T follicular helper cell (primary cell): ENCODE data around the gene ARHGAP32.
"Not testable (repeated sequence)": the region's sequence is repeated elsewhere in the genome, so short reads cannot be mapped to it uniquely, and the experiment has no call there.

Experiments
- DNase-seq: peaks from one replicate; pipeline ENCODE4 v3.0.0-alpha.2; 2020; ENCODE audit warnings: low read depth

The ARHGAP32 gene

DNA sequence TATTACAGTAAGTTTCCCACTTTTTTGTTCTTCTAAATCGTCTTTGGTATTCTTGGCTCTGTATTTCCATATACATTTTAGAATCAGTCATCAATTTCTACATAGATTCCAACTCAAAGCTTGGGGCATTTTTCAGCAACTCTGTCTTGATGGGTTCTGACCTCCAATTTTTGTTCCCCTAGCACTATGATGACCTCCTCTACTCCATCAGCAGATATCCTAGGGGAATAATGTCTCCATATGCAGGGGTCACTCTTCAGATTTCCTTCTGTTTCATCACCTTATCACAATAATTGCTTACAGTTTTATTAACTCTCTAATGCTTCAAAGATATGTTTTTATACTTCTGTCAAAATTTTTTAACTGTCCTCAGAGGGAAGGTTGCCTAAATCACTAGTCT is 158.1 kb downstream of the ARHGAP32 start:
- no peak for DNase-seq

DNA sequence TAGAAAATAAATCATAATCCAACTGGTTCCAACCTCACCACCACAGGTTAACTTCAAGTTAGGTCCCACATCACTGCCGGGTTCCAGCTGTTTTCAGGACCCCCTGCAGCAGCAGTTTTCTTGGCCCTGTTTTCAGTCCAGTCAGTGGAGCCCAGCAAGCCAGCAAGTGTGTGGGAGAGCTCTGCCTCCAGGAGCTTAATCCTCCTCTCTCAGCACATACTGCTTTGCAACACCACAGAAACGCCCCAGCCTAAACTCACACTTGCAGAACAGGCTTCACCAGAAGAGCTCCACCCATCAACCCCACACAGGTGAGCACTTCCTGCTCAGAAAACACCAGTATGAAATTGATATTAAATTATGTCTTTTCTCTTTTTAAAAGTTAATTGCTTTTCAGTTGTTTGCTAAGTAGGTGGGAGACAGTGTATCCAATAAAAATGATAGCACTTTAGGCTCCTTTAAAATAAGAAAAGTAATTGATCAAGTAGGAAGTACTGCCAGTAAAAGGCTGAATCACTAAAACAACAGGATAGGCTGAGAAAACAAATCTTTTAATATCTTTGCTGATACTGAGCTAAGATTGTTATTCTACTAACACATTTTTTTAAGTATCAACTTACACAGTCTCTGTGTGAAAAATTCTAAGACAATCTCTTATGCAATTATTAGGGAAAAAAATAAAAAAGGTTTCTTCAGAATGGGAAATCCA is 168.0 kb downstream of the ARHGAP32 start:
- DNase-seq = no peak

DNA sequence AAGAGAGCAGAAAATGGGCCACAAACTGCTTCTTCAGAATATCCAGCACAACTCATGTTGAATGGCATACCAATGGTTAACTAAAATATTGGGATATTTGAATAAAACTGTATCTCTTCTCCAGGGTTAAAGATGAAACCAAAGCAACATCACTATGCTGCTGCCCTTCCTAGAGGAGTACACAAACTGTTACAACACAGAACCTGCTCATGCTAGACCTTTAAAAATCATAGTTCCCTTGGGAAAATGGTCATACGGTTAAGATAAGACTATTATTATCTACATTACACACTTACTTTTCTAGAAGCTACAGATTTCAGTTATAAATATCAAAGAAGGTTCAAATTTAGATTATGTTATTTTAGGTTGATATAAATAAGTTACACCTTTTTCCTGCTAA is 170.8 kb downstream of the ARHGAP32 start:
- DNase-seq = no peak

DNA sequence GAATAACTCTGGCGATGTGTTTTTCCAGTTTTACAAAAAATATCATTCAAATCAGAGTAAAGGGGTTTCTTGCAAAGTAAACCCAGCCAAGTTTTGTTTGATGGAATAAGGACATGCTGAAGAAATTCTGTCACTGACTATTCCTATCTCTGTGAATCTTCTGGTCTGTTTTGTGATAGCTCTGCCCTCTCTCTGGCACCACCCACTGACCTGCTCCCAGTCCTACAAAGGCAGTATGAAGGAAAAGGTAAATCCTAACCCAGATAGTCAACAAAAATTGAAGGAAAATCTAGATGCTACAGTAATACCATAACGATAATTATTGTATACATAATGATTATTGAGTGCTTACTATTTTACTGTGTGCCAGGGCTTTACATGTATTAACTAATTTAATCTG is 173.1 kb downstream of the ARHGAP32 start:
- DNase-seq = no peak

DNA sequence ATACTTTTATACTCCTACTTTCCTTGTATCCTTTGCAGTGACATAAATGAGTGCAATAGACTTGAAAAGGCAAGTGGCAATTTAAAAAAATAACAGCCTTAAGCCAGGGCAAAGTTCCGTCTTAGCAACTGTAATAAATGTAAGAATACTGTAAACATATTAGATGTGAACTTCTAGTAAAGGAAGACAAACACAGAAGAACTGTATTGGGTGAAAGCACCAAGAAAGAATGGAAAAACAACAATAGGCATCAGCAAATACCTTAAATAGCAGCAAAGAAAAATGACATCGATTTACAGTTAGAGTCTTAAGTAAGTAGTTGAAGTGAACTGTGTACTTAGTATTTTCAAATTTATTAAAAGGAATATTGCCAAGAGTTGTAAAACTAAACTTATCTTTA is 174.0 kb downstream of the ARHGAP32 start:
- DNase-seq = no peak

DNA sequence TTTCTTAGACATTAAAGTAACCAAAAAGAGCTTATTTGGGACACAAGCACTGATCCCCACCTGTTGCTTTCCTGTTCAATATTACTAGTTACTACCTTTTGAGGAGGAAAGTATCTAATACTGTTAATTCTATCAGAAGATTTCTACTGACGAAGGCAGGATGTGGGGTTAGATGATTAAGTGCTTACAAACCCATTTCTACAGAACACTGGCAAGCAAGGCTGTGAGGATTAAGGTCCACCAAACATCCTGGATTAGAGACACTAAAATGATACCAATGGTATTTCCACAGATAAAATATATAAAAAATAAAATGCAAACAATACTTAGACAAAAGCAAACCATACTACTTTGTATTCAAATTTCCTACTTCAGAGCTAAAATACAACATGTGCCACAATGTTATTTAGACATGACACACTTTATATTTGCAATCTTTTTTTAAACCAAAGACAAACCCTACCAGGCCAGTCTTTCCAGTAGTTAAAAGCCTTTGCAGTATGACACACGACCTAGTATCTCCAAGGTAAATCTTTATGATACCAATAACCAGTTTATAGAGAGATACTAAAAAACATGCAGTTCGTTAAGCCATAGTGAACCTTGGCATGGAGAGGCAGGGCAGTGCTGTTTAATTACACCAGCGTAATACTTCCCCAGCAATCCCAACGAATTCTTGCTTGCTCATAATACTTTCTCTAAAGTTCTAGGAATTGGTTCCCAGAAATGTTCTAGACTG is 178.2 kb downstream of the ARHGAP32 start:
- no peak for DNase-seq

DNA sequence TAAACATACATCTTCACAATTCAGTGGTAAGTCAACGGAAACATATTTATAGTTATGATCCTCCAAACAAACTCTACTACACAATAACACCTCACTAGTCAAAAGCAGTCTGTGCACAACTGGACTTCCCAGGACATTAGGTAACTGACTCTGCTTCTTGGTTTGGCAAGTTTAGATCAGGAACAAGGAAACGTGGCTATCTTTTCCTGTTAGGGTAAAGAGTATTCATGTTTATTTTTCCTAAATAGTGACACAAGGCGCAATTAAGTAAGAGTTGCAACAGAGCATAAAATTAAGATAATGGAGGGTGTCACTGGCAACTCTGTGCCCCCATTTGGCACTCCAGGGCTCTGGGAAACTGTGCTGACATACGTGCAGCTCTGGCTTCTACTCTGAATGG is 179.2 kb downstream of the ARHGAP32 start:
- DNase-seq = no peak

DNA sequence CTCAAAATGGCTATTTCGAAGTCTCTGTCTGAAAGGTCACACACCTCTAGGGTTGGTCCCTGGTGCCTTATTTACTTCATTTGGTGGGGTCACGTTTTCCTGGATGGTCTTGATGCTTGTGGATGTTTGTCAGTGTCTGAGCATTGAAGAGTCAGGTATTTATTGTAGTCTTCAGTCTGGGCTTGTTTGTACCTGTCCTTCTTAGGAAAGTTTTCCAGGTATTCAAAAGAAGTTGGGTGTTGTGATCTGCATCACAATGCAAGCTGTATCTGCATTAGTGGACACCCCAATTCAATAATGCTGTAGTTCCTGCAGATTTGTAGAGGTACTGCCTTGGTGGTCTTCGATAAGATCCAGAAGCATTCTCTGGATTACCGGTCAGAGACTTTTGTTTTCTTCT is 186.0 kb downstream of the ARHGAP32 start:
- DNase-seq = no peak

DNA sequence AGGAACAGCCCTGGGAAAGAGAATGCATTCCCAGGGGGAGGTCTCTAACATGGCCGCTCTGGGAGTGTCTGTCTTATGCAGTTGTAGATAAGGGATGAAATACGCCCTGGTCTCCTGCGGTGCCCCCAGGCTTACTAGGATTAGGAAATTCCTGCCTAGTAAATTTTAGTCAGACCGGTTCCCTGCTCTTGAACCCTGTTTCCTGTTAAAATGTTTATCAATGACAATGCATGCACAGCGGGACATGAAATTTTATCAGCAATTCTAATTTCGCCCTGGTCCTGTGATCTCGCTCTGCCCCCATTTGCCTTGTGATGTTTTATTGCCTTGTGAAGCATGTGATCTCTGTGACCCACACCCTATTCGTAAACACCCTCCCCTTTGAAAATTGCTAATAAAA is 193.0 kb downstream of the ARHGAP32 start:
- DNase-seq = not testable (repeated sequence)

DNA sequence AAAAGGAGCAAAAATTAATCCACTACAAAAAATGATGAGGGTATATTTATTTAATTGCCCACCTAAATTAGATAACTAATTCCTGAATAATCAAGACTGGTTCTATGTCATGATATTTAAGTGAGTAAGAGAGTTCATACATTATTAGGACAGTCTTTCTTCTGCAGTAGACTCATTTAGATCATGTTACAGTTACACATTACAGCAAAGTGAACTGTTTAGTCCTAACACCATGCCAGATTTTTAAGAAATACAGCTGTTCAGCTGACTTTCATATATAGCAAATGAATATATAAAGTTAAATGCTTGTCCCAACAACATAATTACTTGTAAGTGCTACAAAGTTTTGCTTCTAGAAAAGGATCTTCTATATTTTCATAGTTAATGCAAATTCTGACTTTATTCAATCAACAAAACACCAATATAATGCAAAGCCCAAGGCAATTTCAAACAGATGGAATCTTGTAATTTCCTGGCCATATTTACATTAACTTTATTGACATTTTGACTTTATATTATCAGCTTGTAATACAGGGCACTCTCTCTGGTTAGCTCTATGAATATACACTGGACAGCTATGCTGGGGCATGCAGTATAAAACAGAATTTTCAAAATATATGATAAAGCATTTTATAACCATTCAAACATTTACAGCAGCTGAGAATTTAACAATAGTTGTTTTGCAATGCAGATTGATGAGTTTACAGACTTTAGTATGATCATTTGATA is 203.7 kb downstream of the ARHGAP32 start:
- no peak for DNase-seq

DNA sequence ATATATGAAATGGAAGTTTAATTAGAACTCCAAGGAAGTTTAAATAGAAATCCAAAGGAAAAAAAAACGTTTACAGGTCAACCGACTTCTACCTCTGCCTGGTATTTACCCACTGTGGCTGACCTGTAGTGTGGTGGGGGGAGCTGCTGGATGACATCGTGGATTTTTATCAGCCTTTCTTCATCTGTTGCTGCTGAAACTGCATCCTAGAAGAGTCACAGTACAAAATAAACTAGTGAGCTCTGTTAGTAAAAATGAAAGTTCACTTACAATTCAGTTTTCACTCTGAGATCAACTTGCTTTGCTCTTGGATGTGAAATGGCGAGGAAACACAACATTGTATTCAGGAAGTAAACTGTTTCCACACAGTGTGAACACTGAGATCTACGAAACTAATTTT is 206.2 kb downstream of the ARHGAP32 start:
- DNase-seq = no peak

DNA sequence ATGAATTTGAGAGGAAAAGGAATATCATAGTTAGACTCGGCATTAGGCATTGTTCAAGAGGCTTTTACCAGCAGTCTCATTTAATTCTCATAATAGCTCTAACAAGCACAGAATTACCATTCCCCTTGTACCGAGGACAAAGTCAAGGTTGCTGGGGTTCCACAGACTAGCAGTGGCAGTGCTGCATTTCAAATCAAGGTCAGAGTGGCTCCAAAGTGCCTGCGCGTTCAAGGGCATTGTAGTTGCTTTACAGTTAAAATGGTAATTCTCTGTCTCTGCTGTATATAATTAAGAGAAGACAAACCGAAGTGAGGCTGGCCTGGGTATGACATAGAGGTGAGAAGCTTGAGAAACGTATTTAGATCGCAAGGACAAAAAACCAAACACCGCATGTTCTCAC is 209.1 kb downstream of the ARHGAP32 start:
- DNase-seq = no peak

DNA sequence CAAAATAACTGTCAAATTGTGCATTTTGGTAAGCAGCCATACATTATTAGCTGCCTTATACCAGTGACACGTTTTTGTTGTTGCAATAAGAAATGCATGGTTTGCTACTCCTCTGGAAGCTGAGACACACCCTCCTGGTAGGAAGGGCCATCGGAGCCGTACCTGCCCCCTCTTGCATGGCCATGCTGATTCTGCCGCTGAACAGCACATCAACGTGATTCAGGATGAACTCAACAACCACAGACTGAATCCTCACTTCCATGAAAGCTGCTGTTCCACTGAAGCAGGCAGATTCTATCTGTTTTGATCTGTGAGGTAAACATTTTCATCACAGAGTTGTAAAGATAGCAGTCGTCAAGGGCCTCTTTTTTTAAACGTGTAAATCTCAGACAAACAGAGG is 210.9 kb downstream of the ARHGAP32 start:
- no peak for DNase-seq

DNA sequence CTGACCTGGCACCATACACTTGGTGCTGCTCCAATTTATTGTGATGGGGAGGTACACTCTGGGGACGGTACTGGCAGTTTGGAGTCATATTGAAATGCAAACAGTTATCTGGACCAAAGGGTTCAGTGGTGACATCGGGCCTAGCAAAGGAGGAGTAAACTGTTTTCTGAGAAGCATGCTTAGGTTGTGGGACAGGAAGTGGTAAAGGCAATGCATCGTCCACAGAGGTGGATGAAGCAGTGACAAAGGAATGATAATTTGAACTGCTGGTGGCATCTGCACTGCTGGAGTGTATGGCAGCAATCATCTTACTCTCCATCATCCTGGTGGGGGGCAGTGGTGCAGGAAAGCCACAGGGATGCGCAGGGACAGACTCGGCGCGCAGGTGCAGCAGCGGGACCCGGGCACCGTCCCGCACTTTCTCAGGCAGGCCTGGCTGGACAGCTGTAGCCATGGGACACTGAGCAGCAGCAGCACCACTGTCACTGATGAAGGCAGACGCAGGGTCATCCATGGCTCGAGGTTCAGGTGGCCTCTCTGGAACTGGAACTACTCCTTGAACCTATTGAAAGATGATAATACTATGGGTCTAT is 221.4 kb downstream of the ARHGAP32 start:
- no peak for DNase-seq

DNA sequence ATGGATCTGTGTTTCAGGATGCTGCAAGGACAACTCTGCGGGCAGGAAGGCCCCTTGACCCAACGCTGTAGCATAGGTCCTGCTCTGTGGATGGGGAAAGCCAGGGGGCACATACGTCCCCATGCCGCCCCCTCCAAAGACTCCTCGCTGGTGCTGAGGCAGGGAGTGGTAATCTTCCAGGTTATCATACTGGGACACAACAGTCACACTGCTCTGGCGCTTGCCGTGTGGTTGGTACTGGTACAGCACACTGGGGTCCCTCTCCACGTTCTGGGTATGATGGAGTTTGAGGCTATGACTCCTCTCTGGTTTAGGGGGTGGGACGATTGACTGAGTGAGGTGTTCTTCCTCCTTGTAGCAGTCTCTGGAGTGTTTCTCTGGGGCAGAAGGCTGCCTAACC is 223.2 kb downstream of the ARHGAP32 start:
- DNase-seq = no peak

DNA sequence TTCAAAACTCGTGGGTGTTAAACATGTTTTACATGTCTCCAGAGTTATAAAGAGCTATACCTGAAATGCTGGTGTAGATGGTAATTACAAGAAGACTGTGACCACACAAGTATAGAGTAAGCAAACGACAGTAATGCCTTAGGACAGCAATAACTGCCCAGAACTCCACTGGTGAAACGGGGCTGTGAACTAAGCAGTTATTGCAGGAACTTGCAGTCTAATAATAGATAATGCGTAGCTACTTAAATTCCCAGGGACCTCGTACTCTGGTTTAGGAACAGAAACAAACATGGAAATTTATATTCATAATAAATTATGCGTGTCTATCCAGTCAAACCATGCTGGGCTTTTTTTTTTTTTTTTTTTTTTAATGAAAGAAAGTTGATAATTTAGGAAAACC is 224.5 kb downstream of the ARHGAP32 start:
- DNase-seq = no peak

DNA sequence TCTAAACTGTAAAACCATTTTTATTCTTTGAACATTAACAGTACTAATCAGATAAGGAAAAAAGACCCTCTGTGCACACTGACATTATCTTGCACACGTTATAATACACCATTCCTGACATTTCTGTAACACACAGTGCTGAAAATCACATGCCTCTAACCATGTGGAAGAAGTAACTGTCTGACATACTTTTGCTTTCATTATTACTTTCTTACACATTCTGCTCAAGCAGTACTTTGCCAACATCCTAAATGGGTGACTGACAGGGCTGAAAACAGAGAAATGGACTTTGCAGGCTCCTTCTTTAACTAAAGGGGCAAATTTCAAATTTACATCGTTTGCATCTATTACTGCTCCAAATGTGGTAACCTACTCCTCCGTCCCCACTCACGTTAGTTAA is 226.6 kb downstream of the ARHGAP32 start:
- no peak for DNase-seq

DNA sequence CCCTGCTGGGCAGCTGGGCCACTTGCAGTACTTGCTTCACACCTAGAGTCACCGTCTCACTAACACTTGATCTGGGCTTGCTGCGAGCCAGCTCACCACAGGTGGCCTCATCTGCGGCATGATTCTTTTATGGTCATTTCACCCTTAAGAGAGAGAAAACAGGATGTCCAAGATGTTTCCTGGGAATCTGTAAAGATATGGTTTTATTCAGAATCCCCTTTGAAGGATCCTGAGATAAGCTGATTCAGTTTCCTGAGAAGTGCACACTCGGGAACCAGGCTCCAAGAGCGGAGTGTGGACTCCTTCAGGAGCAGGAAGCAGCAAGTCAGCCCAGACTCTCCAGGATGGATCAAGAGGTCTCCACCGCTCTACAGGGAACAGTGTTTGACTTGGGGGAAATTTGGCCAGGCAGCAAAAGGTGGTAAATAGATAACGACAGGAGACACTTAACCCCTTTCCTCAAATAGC is 227.6 kb downstream of the ARHGAP32 start:
- no peak for DNase-seq

DNA sequence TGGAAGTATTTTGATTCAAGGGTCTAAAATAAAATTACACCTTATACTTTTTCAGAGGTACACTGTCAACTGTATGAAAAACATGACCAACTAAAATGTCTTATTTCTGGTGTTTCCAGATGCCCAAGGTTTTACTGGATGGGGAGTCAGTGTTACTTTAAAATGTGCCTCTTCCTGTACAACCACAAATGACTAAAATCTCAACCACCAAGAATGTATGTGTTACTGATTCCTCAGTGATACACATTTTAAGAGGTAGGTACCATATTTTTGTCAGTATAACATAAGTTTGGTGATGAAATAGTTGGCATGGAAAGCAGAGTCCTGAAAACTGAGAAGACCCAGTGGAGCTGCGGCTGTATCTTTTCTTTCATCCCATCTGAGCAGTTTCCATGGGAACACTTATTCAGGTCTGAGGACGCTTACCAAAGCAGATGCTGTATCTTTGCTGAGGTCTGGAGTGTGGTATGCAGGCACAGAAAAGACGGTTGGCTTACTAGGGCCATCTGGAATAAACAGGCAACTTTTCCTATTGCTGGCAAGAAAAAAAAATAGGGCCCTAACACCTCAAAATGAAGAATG is 228.3 kb downstream of the ARHGAP32 start:
- DNase-seq = no peak

DNA sequence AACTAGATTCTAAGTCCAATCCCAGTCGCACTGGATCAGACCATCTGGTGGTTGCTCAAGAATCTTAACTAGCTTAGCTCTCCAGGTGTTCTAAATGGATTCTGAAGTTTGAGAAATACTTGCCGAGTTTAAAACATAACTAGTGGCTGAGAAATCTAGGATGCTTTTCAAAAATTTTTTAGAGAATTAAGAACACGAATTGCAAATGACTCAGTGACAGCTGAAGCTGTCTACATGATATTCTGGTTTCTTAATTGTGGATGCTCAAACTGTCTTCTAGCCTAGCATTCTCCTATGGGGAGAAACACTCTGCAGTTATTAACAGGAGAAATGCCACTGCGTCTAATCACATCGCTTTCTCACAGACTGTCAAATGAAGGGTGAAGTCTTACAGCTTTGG is 229.2 kb downstream of the ARHGAP32 start:
- DNase-seq = no peak

DNA sequence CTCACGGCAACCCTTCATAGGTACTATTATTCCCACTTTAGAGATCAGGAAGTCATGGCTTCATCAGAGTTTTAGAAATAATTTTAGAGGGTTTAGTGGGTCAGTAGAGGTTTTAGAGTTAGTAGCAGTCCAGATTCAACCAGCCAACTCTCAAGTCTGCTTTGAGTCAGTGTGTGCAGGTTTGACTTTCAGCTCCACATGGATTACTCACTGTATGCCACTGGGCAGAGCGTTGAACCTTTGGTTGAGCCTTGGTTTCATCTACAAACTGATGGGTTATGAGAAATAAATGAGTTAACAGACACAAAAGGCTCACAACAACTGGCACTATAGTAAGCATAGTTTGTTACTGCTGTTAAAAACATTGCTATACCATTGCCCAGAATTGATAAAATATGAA is 230.5 kb downstream of the ARHGAP32 start:
- no peak for DNase-seq

DNA sequence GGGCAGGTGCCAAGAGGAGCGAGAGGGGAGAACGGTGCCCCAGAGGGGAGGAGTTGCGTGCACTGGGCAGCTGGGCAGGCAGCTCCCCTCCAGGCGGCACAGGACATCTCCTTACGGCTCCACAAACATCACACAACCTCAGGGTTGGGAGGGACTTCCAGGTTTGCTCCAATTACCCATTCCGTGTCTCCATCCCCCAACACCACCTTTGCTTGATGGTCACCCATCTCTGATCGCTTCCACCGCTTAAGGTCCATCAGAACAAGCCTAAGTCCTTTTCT is 235.0 kb downstream of the ARHGAP32 start:
- DNase-seq = no peak
